Lung microvascular endothelial cell (primary cell): ENCODE data around the gene ZFYVE28. TPM values are rescaled to one million over a fixed set of nuclear protein-coding genes. Genes with fewer than 3 reads are reported as not detected.
"Not testable (repeated sequence)": the region's sequence is repeated elsewhere in the genome, so short reads cannot be mapped to it uniquely, and the experiment has no call there.

Experiments used
- DNase-seq, 2 donors: peaks; one replicate each; pipeline versions ENCODE4 v3.0.0 to v3.0.0-alpha.2; 2010; ENCODE audit warnings: low read depth in 2 of 2
- total RNA-seq: library from RNA; depleted of rRNA; stranded (reverse); fragments of >200 nt; gene quantifications from 2 replicates; pipeline ENCODE4 v1.2.1, GENCODE V29; 2014

Gene ZFYVE28
- total RNA-seq, 1 donor from 2014 or later: 1.8 TPM

DNA sequence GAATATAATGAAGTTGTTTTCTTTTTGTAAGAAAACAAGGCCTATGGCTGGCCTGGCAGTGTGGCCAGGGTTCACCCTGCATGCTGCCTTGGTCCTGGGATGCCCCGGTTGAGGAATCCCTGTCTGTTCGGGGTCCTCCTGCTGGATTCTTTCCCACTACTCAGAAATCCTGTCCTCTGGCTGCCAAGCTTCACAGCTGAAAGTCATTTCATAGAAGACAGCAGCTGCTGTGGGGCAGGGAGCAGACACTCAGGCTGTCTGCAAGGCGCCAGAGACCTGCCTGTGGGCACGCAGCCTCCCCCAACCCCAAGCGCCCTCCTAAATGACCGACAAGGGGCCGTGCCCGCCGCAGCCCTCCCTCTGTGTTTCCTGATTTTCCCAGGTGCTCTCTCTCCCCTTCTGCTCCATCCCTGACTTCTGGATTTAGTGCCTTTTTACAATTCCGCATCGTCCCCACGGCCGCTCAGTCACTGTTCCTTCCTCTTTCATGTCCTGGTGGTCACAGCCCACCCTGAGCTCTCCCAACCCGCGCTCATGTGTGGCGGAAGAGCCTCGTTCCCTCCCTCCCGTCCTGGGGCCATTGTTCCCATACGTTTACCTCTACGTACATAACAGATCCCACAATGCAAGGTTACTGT is 27.5 kb downstream of the ZFYVE28 start:
- DNase-seq: no peak

- DNase-seq: no peak
Measured at GRCh38 chr4:2390146-2390545, 28.3 kb downstream of the ZFYVE28 start.

GRCh38 chr4:2389691-2390090 is 28.8 kb downstream of the ZFYVE28 start:
- no peak for DNase-seq

DNA sequence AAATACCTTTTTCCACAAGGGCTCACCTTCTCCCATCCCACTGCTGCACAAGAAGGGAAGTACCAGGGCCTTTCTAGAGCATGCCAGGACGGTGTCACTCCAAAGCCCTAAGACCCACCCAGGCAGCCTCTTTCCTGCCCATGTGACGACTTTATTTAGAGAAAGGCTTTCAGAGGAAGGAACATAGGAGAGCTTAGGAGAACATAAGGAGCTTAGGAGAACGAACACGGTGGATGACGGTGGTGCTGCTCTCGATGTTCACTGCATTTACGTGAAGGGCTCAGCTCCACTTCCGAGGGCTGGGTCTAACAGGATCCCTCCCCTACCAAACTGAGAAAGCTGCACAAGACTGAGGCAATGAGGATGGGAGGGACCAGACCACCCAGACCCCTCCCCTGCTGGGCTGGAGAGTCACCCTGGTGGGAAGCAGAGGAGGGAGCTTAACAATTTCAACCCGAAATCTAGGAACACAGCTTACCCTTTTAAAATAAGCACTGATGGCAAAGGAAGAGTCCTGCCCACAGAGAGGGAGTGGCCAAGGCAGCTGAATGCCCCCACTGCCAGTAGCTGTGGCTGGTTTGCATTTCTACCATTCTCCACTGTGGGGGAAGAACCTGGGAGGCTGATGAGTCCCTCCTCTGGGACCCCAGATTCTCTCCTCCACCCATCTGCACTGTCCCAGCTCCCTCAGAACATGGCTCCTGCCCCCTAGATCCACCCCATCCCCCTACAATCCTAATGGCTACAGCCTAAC is 29.8 kb downstream of the ZFYVE28 start:
- peak in 1 of 2 donors; percentile 30 for DNase-seq

DNA sequence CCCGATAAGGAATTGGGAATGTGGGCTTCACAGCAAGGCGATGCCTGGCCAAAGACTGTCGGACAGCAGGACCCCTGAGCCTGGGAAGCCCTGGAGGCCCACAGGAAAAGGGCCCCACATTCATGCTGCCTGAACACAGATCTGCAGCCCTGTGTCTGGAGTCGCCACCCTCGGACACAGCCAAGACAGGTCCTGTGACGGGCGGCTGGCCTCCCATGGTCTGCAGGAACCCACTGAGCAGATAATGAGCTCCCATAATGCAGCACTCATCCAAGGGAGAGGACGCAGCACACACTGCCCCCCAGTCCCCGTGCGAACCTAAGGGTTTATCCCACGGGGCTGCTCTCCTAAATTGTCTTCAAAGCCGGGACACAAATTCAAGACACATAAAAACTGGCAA is 30.6 kb downstream of the ZFYVE28 start:
- no peak for DNase-seq

DNA sequence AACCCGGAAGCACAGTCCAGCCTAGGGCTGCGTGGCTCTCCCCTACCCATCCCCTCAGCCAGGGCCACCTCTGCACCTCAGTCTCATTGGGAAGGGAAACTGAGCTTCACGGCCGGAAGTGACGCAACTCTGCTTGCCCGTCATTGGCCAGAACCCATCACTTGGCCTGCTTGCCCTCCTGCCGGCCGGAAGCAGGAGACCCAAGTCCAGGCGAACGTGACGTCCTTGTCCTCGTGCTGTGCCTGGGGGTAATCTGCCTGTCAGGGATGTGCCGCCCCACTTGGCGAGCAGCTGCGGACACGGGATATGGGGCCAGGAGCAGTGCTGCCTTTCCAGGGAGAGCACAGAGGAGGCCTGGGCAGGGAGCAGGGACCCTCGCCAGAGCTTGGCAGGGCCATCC is 31.2 kb downstream of the ZFYVE28 start:
- no peak for DNase-seq

- no peak for DNase-seq
Measured at GRCh38 chr4:2386717-2387116, 31.7 kb downstream of the ZFYVE28 start.

DNA sequence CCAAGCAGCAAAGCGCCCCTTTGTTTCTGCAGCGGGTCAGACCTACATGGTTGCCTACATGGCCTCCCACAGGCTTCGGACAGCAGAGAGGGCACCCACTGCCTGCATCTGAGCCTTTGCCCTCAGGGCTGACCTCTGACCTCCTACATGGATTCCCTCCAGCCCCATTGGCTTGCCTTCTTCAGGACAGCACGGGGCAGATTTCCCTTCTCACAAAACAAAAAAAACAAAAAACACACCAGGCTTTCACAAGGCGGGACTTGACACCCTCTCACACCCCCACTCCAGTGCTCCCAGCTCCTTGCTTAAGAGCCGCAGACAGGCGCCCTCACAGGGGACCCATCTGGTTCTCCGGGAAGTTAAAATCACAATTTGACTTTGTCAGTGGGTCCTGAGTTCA is 32.9 kb downstream of the ZFYVE28 start:
- DNase-seq: no peak

- no peak for DNase-seq
Measured at GRCh38 chr4:2384245-2384644, 34.2 kb downstream of the ZFYVE28 start.

- DNase-seq: no peak
Measured at GRCh38 chr4:2383760-2384159, 34.7 kb downstream of the ZFYVE28 start.

DNA sequence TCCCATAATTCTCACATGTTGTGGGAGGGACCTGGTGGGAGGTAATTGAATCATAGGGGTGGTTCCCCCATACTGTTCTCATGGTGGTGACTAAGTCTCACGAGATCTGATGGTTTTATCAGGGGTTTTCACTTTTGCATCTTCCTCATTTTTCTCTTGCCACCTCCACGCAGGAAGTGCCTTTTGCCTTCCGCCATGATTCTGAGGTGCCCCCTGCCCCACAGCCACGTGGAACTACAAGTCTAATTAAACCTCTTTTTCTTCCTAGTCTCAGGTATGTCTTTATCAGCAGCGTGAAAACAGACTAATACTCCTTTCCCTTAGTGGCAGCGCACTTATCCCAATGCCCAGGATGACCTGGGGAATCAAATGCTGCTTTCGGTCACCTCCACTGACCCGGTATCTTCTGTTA is 35.2 kb downstream of the ZFYVE28 start:
- not testable (repeated sequence) for DNase-seq

DNA sequence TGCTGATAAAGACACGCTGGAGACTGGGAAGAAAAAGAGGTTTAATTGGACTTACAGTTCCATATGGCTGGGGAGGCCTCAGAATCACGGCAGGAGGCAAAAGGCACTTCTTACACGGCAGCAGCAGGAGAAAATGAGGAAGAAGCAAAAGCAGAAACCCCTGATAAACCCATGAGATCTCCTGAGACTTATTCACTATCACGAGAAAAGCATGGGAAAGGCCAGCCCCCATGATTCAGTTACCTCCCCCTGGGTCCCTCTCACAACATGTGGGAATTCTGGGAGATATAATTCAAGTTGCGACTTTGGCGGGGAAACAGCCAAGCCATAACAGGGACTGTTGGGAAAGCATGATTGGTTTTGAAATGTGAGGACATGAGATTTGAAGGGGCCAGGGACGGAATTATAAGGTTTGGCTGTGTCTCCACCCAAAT is 35.7 kb downstream of the ZFYVE28 start:
- DNase-seq: not testable (repeated sequence)

- DNase-seq: not testable (repeated sequence)
Measured at GRCh38 chr4:2380589-2380988, 37.9 kb downstream of the ZFYVE28 start.

- DNase-seq: no peak
Measured at GRCh38 chr4:2378898-2379297, 39.5 kb downstream of the ZFYVE28 start.

- DNase-seq: no peak
Measured at GRCh38 chr4:2378401-2378800, 40.0 kb downstream of the ZFYVE28 start.

- DNase-seq: no peak
Measured at GRCh38 chr4:2377241-2377640, 41.2 kb downstream of the ZFYVE28 start.

DNA sequence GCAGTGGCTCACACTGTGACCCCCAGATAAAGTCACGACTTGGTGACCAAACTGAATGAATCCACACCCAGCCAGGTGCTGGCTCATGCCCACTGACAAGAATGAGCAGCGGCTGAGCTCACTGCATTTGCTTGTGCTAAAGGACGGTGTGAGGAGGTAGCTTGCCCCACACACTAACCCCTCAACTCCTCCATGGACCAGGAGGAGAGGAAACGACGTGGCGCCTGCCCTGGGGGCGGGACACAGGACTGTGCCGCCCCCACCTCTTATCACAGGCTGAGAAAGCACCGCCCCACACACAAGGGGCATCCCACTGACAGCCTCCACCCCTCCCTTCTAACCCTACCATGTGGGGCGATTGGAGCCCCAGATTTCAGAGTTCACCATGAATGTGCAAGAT is 43.0 kb downstream of the ZFYVE28 start:
- DNase-seq: no peak

- no peak for DNase-seq
Measured at GRCh38 chr4:2373532-2373931, 44.9 kb downstream of the ZFYVE28 start.

DNA sequence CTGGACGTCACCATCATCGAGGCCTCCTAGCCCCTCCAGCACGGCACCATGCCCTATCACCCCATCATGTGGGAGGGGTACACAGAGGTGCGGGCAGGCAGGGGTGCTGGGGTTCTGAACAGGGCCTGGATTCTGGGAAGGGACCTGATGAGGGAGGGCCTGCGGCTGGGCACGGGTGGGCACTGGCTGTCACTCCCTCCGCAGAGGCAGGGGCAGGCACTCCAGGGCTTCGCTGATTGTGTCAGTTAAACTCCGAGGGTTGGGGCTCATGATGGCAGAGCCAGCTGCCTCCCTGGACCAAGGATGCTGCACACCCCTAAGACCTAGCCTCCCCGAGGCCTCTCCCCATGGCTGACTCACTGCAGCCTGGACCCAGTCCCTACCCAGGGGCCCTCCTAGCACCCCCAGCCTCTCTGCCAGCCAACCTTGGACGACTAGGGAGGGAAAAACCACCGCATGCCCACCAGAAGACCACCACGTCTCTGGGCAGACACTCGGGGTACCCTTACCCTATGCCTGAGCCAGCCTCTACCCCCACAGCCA is 45.9 kb downstream of the ZFYVE28 start:
- no peak for DNase-seq

- DNase-seq: no peak
Measured at GRCh38 chr4:2371765-2372487, 46.5 kb downstream of the ZFYVE28 start.

- DNase-seq: no peak
Measured at GRCh38 chr4:2370597-2371320, 47.7 kb downstream of the ZFYVE28 start.
